Activated B cell treated with CpG ODN at 0.5 μM for 24 hours (primary cell): ENCODE measurements around the gene HIBADH. TPM values are rescaled to one million over a fixed set of nuclear protein-coding genes. Genes with fewer than 3 reads are reported as not detected.
"Not testable (repeated sequence)": the region's sequence is repeated elsewhere in the genome, so short reads cannot be mapped to it uniquely, and the experiment has no call there.

Source experiments
- ATAC-seq: fragments of 200-7000 bp; cut with Tn5 transposase; one replicate; pipeline ENCODE4 v1.10.0; 2021; ENCODE audit warnings: low read depth, mild to moderate bottlenecking, moderate library complexity
- CTCF ChIA-PET: fragments of 350-600 bp; sonication (Branson Sonifier 250); formaldehyde crosslinking; loops from one replicate; lab custom pipeline; 2021; ENCODE audit warnings: antibody characterized with exemption; lab: Charles Lee
- POLR2A ChIA-PET: fragments of 350-600 bp; sonication (Branson Sonifier 250); formaldehyde crosslinking; loops from one replicate; lab custom pipeline; 2021; ENCODE audit warnings: antibody characterized with exemption; lab: Charles Lee
- DNase-seq: peaks from one replicate; pipeline ENCODE4 v3.0.0; 2022
- H3K27ac Mint-ChIP-seq: one replicate; pipeline ENCODE4 v1.8.0; 2020; ENCODE audit warnings: mixed read lengths
- H3K27me3 Mint-ChIP-seq: one replicate; pipeline ENCODE4 v1.8.0; 2021; ENCODE audit warnings: mixed read lengths
- H3K36me3 Mint-ChIP-seq: one replicate; pipeline ENCODE4 v1.8.0; 2021; ENCODE audit warnings: low read depth, mixed read lengths
- H3K4me1 Mint-ChIP-seq: one replicate; pipeline ENCODE4 v1.8.0; 2021; ENCODE audit warnings: mixed read lengths
- H3K4me3 Mint-ChIP-seq: one replicate; pipeline ENCODE4 v1.8.0; 2020; ENCODE audit warnings: mild to moderate bottlenecking, mixed read lengths
- H3K9me3 Mint-ChIP-seq: one replicate; pipeline ENCODE4 v1.8.0; 2020; ENCODE audit warnings: mixed read lengths
- intact Hi-C: fragments of 100-400 bp; cut with micrococcal nuclease; formaldehyde crosslinking; loops from one replicate; pipeline ENCODE4 v1.15.1; 2024
- total RNA-seq: library from RNA; stranded (reverse); gene quantifications from 2 replicates; pipeline ENCODE4 v1.2.3, GENCODE V29; 2022
- TF ChIP-seq, protein P1 (sequence below): fragments of 200-600 bp; IDR thresholded peaks from one replicate; pipeline ENCODE4 v1.8.0; 2022; ENCODE audit warnings: antibody characterized with exemption, mild to moderate bottlenecking

The HIBADH gene
- total RNA-seq, 1 donor from 2014 or later: 9.8 TPM

DNA sequence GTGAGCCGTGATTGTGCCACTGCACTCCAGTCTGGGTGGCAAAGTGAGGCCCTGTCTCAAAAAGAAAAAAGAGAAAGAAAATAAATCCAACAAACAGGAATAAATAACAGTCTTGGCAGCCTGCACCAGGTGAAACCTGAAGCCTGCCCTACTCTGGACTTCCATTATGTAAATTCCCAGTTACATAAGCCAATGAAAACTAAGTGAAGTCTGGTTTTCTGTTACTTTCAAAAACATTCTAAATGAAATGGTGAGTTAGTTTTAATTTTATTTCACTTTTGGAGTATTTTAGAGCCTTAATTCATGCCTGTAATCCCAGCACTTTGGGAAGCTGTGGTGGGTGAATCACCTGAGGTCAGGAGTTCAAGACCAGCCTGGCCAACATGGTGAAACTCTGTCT, 22.5 kb upstream of the HIBADH start:
- no peak overlapping the region for H3K27ac Mint-ChIP-seq
- intact Hi-C loops: no loop called here
- H3K4me1 Mint-ChIP-seq: peaks cover 3% of the 10 kb centered on the region
- DNase-seq (no peak), ATAC-seq (no peak)
- CTCF ChIA-PET: no interaction called here
- TF ChIP-seq, protein P1, sequence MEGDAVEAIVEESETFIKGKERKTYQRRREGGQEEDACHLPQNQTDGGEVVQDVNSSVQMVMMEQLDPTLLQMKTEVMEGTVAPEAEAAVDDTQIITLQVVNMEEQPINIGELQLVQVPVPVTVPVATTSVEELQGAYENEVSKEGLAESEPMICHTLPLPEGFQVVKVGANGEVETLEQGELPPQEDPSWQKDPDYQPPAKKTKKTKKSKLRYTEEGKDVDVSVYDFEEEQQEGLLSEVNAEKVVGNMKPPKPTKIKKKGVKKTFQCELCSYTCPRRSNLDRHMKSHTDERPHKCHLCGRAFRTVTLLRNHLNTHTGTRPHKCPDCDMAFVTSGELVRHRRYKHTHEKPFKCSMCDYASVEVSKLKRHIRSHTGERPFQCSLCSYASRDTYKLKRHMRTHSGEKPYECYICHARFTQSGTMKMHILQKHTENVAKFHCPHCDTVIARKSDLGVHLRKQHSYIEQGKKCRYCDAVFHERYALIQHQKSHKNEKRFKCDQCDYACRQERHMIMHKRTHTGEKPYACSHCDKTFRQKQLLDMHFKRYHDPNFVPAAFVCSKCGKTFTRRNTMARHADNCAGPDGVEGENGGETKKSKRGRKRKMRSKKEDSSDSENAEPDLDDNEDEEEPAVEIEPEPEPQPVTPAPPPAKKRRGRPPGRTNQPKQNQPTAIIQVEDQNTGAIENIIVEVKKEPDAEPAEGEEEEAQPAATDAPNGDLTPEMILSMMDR: no peak
- H3K36me3 Mint-ChIP-seq: no peaks in the 10 kb centered on the region
- POLR2A ChIA-PET: no interaction called here
- no peaks in the 10 kb centered on the region for H3K27me3 Mint-ChIP-seq
- H3K9me3 Mint-ChIP-seq: peaks cover 7% of the 10 kb centered on the region
- no peak overlapping the region for H3K4me3 Mint-ChIP-seq

DNA sequence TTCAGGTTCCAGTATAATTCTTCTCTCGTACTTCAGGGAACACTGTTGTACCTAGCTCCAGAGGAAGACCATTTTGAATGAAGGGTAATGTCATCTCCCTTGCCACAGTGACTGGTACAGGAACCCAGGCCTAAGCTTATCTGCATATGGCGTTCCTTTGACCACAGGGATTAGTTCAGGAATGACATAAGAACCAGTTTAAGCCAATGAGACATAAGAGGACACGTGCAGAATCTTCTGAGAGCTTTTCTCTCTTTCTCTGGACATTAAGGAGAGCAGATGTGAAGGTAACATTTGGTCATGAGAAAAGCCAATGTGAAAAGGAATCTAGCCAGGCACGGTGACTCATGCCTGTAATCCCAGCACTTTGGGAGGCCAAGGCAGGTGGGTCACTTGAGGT, 21.8 kb upstream of the HIBADH start:
- Mint-ChIP-seq H3K27ac (no peak overlapping the region), H3K27me3 (no peaks in the 10 kb centered on the region), H3K4me3 (no peak overlapping the region), H3K36me3 (no peaks in the 10 kb centered on the region), H3K9me3 (peaks cover 7% of the 10 kb centered on the region), H3K4me1 (peaks cover 1% of the 10 kb centered on the region)
- DNase-seq (no peak), ATAC-seq (no peak)
- POLR2A ChIA-PET: no interaction called here
- intact Hi-C loops: no loop called here
- TF ChIP-seq, protein P1: no peak
- CTCF ChIA-PET: no interaction called here

DNA sequence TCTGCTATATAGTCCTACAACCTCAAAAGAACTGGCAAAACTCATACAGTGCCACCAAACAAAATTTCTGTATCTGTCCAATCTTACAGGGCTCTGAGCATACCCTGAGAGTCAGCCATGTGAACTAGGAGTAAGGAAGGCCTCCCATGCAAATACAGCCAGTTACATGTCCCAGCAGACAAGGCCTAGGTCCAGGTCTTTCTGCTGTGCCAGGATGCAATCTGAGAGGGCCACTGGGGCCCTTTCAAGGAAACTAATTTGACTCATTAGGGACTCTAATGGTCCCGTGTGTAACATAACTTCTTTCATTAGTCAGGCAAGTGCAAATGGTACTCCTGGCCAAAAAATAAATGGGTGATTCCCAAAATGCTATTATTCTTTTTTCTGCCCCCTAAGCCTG, 17.9 kb upstream of the HIBADH start:
- no peaks in the 10 kb centered on the region for H3K36me3 Mint-ChIP-seq
- no peak overlapping the region for H3K27ac Mint-ChIP-seq
- TF ChIP-seq, protein P1: no peak
- ATAC-seq: no peak
- intact Hi-C loops: no loop called here
- no peaks in the 10 kb centered on the region for H3K27me3 Mint-ChIP-seq
- no peaks in the 10 kb centered on the region for H3K9me3 Mint-ChIP-seq
- no peak for DNase-seq
- POLR2A ChIA-PET: no interaction called here
- no peaks in the 10 kb centered on the region for H3K4me1 Mint-ChIP-seq
- CTCF ChIA-PET: no interaction called here
- no peak overlapping the region for H3K4me3 Mint-ChIP-seq

DNA sequence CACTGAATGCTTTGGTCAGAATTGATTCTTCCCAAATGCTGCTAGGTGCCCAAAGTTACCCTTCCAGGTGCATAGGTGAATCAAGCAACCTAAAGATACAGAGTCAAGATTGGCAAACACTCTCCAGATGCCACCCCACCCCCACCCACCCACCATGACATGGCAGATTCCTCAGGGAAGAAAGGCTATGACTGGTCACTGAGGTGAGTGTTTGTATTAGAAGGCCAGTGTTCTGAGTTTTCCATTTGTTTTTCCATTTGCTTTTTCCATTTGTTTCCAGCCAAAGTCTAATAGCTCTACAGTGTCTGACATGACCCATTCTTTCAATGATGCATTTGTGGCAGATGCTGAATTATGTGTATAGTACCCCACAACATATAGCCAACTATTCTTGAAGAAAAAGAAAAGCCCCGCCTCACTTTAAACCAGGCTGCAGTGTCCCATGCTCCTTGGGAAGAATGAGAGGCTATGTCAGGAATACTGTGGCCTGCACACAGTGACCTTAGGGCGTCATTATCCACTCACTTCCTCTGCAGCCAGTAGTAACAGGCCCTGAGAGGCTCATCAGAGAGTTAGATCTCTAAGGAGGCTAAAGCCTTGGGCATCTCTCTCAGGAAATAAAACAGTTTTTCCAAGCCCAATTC, 16.1 kb upstream of the HIBADH start:
- Mint-ChIP-seq H3K27ac (no peak overlapping the region), H3K4me1 (no peaks in the 10 kb centered on the region), H3K9me3 (no peaks in the 10 kb centered on the region), H3K36me3 (no peaks in the 10 kb centered on the region), H3K4me3 (no peak overlapping the region), H3K27me3 (no peaks in the 10 kb centered on the region)
- CTCF ChIA-PET: no interaction called here
- intact Hi-C loops: loop anchor here (1.0 kb wide), 1 partner anchor 35 kb away; no protein-coding TSS in a partner anchor
- ATAC-seq (no peak), DNase-seq (no peak)
- POLR2A ChIA-PET: no interaction called here
- TF ChIP-seq, protein P1: no peak

DNA sequence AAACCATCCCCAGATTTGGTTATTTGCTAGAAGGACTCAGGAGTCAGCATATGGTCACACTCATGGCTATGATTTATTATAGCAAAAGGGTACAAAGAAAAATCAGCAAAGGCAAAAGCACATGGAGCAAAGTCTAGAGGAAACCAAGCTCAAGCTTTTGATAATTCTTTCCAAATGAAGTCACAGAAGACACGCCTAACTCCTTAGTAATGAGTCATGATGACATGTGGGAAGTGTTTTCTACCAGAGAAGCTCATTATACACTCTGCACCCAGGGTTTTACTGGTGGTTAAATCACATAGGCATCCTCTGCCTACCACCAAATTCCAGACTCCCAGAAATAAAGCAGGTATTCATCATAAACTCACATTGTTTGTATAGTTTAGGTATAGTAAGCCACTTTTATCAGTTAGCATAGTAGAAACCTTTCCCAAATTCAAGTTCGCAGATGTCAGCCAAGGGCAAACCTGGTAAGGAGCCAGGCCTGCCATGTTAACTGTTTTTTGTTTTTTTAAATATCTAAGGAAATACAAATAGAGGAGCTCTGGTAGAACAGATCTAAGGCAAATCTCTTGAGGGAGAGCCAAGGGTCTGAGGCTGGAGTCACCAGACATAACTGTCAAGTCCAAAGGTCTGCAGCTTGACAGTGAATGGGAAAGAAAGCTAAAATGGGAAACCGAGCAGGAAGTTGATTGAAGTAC, 15.4 kb upstream of the HIBADH start:
- Mint-ChIP-seq H3K36me3 (no peaks in the 10 kb centered on the region), H3K4me3 (no peak overlapping the region), H3K27ac (no peak overlapping the region), H3K9me3 (no peaks in the 10 kb centered on the region), H3K4me1 (no peaks in the 10 kb centered on the region), H3K27me3 (no peaks in the 10 kb centered on the region)
- TF ChIP-seq, protein P1: no peak
- ATAC-seq: no peak
- CTCF ChIA-PET: no interaction called here
- no peak for DNase-seq
- POLR2A ChIA-PET: no interaction called here
- intact Hi-C loops: no loop called here

DNA sequence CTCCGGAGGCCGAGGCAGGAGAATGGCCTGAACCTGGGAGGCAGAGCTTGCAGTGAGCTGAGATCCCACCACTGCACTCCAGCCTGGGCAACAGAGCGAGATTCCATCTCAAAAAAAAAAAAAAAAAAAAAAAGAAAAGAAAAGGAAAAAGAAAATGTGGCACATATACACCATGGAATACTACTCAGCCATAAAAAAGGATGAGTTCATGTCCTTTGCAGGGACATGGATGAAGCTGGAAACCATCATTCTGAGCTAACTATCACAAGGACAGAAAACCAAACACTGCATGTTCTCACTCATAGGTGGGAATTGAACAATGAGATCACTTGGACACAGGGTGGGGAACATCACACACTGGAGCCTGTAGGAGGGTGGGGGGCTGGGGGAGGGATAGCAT, 11.4 kb upstream of the HIBADH start:
- H3K9me3 Mint-ChIP-seq, DNase-seq, H3K27me3 Mint-ChIP-seq, H3K27ac Mint-ChIP-seq, H3K4me1 Mint-ChIP-seq, H3K4me3 Mint-ChIP-seq, H3K36me3 Mint-ChIP-seq, intact Hi-C loops, ATAC-seq, CTCF ChIA-PET: not testable (repeated sequence)
- POLR2A ChIA-PET: interaction anchor here (0.7 kb wide), 1 partner anchor 55 kb away, joined by 3 read pairs; no protein-coding TSS in a partner anchor
